ENCODE data around the gene UPK3A.
"Not testable (repeated sequence)": the region's sequence is repeated elsewhere in the genome, so short reads cannot be mapped to it uniquely, and the experiment has no call there.

Gene UPK3A

GRCh38 chr22:45284705-45285262 is at the start of gene UPK3A:
Gene UPK3A, plus strand, starts transcription at chr22:45284949. Its CDS starts 65 bp downstream, at chr22:45285014.
- DNase-seq = peak; percentile 64 to 76

DNA sequence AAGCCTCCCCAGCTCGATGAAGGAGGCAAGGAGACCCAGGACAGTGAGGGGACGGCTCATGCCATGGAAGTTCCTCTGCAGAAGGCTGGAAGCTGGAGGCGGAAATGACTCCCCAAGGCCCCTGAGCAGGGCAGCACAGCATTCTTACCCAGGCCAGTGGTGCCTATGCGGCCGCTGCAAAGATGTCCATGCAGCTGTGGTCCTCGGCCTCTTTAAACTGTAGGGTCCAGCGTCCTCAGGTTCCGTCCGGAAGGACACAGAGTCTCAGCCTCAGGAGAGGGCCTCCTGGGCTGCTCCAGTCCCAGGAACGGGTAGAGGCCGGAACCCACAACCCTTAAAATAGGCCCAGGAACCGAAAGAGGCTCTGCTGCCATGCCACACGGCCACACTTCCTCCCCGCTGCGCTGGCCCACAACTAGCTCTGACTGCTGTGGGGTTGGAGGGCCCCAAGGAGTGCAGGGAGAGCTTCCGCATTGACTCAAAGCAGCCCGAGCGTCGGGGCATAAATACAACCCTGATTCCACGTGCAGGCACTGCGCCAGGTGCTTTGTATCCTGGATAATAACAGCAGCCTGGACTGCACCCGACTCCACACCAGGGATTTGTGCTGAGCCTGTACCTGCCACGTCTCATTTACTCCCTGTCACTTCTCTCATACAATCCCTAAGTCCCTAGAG is 49.5 kb upstream of the UPK3A start:
- DNase-seq = no peak

DNA sequence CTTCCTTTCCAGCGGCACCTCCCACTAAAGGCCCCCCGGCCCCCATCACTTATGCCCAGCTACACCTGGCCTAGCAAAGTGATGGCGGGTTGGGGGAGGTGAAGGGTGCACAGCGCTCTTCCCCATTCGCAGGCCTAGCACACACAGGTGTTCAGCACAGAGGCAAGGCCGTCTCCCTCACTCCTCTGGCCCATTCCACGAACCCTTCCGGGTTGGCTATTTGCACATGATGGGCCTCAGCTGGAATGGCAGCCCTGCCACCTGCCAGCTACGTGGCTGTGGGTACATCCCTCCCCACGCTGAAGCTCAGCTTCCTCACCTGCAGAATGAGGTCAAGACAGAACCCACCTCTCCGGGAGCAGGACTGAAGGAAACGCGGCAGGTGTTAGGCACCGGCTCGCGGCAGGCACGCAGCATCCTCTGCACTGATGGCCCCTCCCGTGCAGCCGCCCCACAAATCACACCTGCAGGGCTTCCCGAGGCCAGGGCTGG is 48.9 kb upstream of the UPK3A start:
- no peak for DNase-seq

- DNase-seq = no peak
Observed at GRCh38 chr22:45237065-45237990, 47.4 kb upstream of the UPK3A start.

- no peak for DNase-seq
Observed at GRCh38 chr22:45238076-45238956, 46.4 kb upstream of the UPK3A start.

DNA sequence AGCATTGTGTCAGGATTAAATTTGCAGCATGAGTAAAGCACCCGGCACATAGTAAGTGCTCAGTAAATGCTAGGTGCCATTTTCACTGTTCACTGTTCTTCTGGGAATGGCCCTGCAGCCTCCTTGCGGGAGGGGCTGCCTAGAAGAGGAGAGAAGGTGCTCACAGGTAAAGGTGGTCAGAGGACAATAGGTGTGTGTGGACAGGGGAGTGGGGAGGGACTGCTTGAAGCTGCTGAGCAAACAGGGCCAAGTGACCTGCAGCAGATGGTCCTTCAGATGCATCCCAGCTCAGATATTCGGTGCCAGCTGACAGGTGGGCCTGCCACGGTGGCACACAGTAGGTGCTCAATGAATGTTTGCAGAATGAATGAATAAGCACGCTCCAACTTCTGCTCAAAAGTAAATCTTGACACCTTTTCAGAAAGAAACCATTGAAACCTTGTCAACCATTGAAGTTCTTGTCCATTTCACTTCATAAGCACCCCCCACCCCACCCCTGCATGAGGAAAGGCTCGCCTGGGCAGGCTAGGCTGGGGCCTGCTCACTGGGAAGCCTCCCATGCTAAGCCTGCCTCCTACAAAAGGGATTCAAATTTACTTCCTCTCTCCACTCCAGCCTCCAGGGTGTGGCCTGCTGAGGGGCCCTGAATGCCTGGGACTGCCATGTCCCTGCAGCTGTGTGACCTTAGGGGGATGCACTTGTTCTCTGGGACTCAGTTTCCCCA is 45.6 kb upstream of the UPK3A start:
- no peak for DNase-seq

DNA sequence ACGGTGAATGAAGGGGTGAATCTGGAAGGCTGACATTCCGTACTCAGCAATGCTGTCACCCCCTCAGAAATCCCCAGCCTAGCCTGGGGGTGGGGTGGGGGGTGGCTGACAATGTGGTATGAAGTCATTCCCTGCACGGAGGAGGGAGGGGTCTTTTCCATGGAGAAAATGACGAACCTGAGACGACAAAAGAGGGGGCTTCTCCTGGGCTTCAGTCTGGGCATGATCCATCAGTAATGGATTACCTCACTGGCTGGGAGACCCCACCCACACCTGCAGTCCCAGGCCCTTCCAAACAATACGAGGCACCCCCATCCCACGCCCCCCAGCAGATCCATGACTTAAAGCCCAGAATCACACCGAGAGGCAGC is 45.1 kb upstream of the UPK3A start:
- no peak for DNase-seq

DNA sequence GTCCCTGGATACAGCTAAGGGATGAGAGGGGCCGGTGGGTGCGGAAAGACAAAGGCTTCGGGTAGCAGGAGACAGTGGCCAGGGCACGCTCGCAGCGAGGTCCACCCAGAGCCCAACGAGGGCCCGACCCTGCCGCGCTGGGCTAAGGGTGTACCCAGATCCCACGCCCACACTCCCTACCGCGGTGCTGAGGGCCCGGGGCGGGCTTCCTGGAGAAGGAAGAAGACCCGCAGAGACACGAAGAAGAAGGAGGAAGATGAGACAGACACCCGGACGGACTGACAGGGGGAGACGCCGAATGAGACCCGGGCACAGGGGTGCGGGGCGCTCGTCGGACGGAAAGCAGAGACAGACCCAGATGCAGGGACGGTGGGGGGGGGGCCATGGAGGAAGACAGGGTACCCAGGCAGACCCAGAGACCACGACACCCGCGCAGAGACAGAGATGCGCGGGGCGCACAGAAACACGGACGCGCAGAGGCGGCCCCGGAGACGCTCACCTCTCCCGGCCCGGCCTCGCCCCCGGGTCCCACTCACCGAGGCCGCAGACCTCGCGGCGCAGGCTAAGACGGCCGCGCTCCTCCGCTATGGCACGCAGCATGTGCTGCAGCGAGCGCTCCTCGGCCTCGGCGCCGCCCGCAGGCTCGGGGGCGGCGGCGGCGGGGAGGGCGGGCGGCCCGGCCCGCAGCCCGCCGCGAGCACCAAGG is 44.5 kb upstream of the UPK3A start:
- DNase-seq = peak; percentile 60 to 63

- DNase-seq = peak; percentile 85
Observed at GRCh38 chr22:45240810-45241631, 43.7 kb upstream of the UPK3A start, which contains the start of gene KIAA0930. Gene KIAA0930, minus strand, starts transcription at chr22:45240894. Its CDS starts 191 bp downstream, at chr22:45240703.

- no peak for DNase-seq
Observed at GRCh38 chr22:45242778-45243191, 42.0 kb upstream of the UPK3A start.

DNA sequence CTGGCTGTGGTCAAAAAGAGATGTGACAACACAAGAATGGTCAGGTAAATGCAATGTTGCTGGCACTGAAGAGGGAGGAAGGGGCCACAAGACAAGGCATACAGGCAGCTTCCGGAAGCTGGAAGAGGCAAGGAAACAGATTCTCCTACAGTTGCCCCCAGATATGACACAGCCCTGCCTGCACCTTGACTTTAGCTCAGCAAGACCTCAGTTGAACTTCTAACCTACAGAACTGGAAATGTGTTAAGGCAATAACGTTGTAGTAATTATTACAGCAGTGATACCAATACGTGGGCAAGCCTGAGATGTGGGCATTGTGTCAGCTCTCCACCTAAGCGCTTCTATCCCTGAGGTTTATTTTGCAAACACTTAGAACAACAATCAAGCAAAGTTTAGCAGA is 39.8 kb upstream of the UPK3A start:
- no peak for DNase-seq

DNA sequence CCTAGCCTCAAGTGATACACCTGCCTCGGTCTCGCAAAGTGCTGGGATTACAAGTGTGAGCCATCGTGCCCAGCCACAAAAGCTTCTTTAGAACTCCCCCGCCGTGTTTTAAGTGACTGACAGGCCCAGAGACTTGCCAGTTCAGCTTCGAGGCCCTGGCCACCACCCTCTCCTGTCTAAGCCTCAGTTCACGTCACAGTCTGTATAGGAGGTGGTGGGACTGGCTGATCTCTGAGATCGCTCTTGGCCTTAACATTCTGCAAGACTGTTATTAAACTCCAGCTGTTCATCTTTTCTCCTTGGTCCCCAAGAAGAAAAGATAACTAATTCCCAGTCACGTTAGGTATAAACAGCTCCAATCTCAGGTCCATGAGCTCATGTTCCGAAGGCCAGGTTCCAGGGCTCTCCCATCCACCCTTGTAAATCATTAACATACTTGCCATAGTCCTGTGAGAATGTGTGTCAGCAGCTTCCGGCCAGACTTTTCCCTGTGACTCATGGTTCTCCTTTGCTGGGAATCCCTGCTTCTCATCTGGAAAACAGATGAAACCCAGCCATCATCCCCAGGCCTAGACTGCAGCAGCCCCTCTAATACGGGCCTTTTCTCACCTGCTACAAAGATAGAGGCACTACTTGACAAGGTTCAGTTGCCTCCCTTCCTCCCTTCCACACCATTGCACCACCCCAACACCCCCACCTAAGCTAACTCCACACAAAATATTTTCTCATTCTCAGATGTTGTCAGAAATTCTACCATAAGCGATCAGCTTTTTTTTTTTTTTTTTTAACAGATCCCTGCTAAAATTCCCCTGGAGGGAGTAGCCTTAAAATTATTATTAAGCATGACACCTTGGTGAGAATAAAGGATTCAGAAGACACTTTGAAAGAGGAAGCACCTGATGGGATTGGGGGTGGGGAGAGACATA is 38.4 kb upstream of the UPK3A start:
- no peak for DNase-seq

- no peak for DNase-seq
Observed at GRCh38 chr22:45248832-45249561, 35.8 kb upstream of the UPK3A start.

GRCh38 chr22:45251825-45252224 is 32.9 kb upstream of the UPK3A start:
- no peak for DNase-seq

DNA sequence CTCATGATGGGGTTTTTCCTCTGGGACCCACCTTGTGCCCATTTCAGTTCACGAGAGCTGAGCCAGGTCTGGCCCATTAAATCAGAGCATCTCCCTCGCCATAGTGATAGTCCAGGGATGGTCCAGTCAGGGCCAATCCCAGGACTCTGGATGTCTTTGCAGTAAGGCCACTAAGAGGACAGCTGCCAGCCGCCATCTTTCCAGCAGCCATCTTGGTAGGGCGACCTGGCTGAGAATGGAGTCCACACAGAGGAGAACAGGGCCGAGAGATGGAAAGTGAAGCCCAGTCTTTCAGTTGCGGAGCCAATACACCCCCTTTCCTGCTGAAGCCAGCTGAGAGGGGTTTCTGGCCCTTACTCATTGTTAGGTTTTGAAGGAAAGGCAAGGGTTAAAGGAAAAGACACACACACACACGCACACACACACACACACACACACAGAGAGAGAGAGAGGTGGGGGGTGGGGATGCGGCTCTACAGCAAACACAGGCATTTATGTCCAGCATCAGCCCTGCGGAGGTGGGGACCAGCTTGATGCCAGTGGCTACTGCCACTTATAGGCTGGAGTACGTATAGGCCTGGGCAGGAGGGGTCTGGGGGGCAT is 31.6 kb upstream of the UPK3A start:
- DNase-seq = no peak

DNA sequence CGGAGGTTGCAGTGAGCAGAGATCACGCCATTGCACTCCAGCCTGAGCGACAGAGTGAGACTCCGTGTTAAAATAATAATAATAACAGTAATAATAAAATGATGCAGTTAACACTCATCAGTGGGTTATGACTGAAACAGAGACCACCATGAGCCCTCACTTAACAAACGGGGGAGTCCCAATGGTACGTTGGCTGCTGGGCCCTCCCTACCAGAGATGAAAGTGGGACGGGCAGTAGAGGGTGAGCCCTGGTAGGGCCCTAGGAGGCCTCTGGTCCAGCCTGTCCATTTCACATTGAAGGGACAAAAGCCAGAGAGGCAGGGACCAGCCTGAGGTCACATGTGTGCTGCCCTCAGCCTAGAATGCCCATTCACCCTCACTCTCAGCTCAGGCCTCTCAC is 30.4 kb upstream of the UPK3A start:
- peak in 1 of 2 experiments; percentile 27 for DNase-seq

DNA sequence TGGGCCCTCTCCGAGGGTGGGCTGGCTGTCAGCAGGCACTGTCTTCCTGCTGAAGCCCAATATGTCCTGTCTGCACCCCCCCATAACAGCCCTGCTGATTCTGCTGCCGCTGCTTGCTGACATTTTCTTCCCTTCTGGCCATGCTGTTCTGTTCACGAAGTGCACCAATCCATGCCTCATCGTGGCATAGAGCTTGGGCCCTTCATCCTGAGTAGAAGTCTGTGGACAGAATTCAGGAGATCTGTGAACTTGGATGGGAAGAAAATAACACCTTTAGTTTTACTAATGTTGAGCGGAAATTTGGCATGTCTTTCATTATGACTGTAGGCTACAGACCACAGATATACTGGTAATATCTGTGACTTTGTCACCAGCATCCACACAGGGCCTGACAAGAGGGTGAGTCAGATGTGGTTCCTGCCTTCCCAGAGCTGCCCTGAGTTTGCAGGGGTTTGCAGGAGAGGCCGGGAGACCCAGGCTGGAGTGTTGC is 29.9 kb upstream of the UPK3A start:
- DNase-seq = peak; percentile 48 to 49

GRCh38 chr22:45257941-45258340 is 26.8 kb upstream of the UPK3A start:
- DNase-seq = not testable (repeated sequence)
